Right renal cortex interstitium (tissue), 3 donors: Measurements from ENCODE around the gene PGBD5. TPM values are rescaled to one million over a fixed set of nuclear protein-coding genes. Genes with fewer than 3 reads are reported as not detected.
"Not testable (repeated sequence)": the region's sequence is repeated elsewhere in the genome, so short reads cannot be mapped to it uniquely, and the experiment has no call there.

ENCODE experiments used
- DNase-seq, 3 donors: peaks; one replicate each; pipeline ENCODE4 v3.0.0-alpha.2; 2013; ENCODE audit warnings: low read depth in 3 of 3, low spot score in 2 of 3
- polyA plus RNA-seq, 3 donors: library from polyadenylated mRNA; unstranded; fragments of 120-200 nt; gene quantifications; one replicate each; pipeline ENCODE4 v1.2.1, GENCODE V29; 2013; ENCODE audit not compliant: insufficient read length in 3 of 3

Gene PGBD5
- polyA plus RNA-seq, 3 donors = 6.0 to 7.2 (median 6.5) TPM

GRCh38 chr1:230425252-230426091, 660 bp downstream of the PGBD5 start:
- no peak for DNase-seq

GRCh38 chr1:230424391-230425251, 1.5 kb downstream of the PGBD5 start:
- DNase-seq = no peak

- no peak for DNase-seq
Measured at GRCh38 chr1:230423951-230424350, 2.2 kb downstream of the PGBD5 start.

GRCh38 chr1:230423261-230423660, 2.9 kb downstream of the PGBD5 start:
- no peak for DNase-seq

- DNase-seq = no peak
Measured at GRCh38 chr1:230422221-230422981, 3.7 kb downstream of the PGBD5 start.

- no peak for DNase-seq
Measured at GRCh38 chr1:230421481-230421880, 4.7 kb downstream of the PGBD5 start.

GRCh38 chr1:230420372-230420771, 5.8 kb downstream of the PGBD5 start:
- not testable (repeated sequence) for DNase-seq

GRCh38 chr1:230416430-230416829, 9.7 kb downstream of the PGBD5 start:
- DNase-seq = no peak

- no peak for DNase-seq
Measured at GRCh38 chr1:230415405-230416132, 10.6 kb downstream of the PGBD5 start.

- DNase-seq = no peak
Measured at GRCh38 chr1:230414694-230415093, 11.4 kb downstream of the PGBD5 start.

- no peak for DNase-seq
Measured at GRCh38 chr1:230414102-230414501, 12.0 kb downstream of the PGBD5 start.

- no peak for DNase-seq
Measured at GRCh38 chr1:230413061-230413460, 13.1 kb downstream of the PGBD5 start.

GRCh38 chr1:230408971-230409370, 17.2 kb downstream of the PGBD5 start:
- no peak for DNase-seq

GRCh38 chr1:230407351-230407750, 18.8 kb downstream of the PGBD5 start:
- no peak for DNase-seq

- DNase-seq = not testable (repeated sequence)
Measured at GRCh38 chr1:230406727-230407126, 19.4 kb downstream of the PGBD5 start.

- DNase-seq = no peak
Measured at GRCh38 chr1:230403442-230403841, 22.7 kb downstream of the PGBD5 start.

- DNase-seq = no peak
Measured at GRCh38 chr1:230401763-230402294, 24.3 kb downstream of the PGBD5 start.

- no peak for DNase-seq
Measured at GRCh38 chr1:230401101-230401500, 25.0 kb downstream of the PGBD5 start.

- DNase-seq = no peak
Measured at GRCh38 chr1:230400007-230400344, 26.2 kb downstream of the PGBD5 start.

- DNase-seq = no peak
Measured at GRCh38 chr1:230399321-230400006, 26.7 kb downstream of the PGBD5 start.
